ENCODE measurements around the gene HOXB3.

GRCh38 chr17:48633266-48633677, 43.2 kb upstream of the HOXB3 start:
- TF ChIP-seq CHD1 (IDR thresholded peaks at IDR 0.05; ENCODE audit: low read depth, low read length) (no peak), RFX5 (IDR thresholded peaks at IDR 0.05; ENCODE audit: low read depth, low read length) (no peak)
